ENCODE measurements around the gene DPP4.

GRCh38 chr2:162100579-162100978 lies 26.6 kb upstream of the DPP4 start:
- no peak for TF ChIP-seq ZNF354B (CRISPR knock-in tag; IDR thresholded peaks at IDR 0.05)
- no peak for TF ChIP-seq HINFP (CRISPR knock-in tag; IDR thresholded peaks at IDR 0.05; ENCODE audit: low read depth)
- TF ChIP-seq CTCF (CRISPR knock-in tag; IDR thresholded peaks at IDR 0.05), result no peak
- no peak for TF ChIP-seq TAF1 (CRISPR knock-in tag; IDR thresholded peaks at IDR 0.05)
- TF ChIP-seq ZMYM3 (CRISPR knock-in tag; IDR thresholded peaks at IDR 0.05), result no peak
- TF ChIP-seq ATF1 (CRISPR knock-in tag; IDR thresholded peaks at IDR 0.05), result no peak
- no peak for TF ChIP-seq NBN (conservative IDR thresholded peaks at IDR 0.05)
